ENCODE measurements around the gene PLCB1.

PLCB1 gene

DNA sequence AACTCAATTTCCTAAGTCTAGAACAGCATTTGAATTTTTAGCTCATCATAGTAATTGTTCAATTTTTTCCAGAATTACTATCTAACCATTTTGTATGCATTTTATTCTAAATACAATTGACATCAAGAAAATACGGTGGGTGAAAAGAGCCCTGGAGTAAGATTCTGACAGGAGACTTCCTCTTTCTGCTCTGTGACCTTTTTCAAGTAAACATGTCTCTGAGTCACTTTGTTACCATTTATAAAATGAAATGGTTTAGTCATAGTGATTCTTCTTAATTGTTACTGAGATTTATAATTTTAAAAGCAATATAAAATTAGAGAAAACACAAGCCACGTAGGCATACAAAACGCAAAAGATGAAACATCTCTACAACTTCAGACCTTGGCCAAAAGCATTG, 80.2 kb downstream of the PLCB1 start:
- no peak for DNase-seq (ENCODE audit: low spot score)

DNA sequence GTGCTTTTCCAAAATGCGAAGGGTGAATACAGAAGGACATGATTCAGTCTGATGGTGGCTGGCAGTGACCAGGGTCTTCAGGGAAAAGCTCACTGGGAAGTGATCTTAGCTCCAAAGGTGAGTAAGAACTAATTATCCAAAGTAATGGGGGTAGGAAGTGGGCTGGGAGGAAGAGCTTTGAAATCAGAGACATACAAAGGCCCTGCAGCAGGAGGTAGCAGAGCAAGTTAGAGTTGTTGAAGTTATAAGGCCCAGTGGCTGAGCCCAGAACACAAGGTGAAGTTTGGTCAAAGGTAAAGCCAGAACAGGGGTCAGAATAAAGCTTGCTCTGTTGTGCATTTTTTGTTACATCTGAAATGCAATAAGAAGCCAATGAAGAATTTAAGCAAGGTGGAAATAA, 81.2 kb downstream of the PLCB1 start:
- DNase-seq (ENCODE audit: low spot score), result no peak

DNA sequence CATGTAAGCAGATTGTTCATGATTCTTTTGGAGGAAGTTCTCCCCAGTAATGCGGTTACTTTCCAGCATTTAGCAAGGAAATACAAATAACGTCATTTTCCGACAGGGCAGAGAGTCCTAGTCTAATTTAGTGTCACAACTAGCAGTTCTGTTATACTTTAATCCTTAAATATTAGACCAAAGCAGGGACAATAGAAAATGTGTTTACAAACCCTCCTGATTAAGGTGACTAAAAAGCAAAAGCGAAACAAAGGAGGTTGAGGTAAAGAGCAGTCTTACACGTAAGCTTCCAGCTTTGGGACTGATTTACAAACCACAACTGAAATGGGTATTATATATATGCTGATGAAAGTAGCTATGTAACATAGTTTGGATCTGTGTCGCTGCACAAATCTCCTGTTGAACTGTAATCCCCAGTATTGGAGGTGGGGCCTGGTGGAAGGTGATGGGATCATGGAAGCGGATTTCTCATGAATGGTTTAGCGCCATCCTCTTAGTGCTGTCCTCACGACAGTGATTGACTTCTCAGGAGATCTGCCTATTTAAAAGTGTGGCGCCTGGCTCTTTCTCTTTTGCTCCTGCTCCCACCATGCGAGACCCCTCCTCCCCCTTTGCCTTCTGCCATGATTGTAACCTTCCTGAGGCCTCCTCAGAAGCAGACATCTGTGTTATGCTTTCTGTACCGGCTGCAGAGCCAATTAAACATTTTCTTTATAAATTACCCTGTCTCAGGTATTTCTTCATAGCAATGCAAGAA, 81.9 kb downstream of the PLCB1 start:
- DNase-seq (ENCODE audit: low spot score), result no peak

DNA sequence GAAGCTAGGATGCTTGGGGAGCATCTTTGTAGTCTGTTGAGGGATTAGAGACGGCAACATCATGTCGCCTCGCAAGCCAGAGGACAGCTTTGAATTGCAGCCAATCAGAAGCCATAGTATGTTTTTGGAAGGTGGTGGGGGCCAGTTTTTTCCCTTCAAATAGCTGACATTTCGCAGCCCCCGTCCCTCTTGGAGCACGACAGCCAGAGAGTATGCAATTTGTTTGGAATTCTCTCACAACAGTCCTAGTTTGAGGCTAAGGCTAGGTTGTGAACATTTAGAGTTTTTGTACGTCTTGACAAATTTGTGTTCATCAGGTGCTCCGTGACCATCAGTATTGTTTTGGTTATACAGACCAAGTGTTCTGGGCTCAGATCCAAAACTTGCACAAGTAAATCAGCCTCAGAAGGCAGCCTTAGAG, 83.3 kb downstream of the PLCB1 start:
- DNase-seq (ENCODE audit: low spot score), result no peak

DNA sequence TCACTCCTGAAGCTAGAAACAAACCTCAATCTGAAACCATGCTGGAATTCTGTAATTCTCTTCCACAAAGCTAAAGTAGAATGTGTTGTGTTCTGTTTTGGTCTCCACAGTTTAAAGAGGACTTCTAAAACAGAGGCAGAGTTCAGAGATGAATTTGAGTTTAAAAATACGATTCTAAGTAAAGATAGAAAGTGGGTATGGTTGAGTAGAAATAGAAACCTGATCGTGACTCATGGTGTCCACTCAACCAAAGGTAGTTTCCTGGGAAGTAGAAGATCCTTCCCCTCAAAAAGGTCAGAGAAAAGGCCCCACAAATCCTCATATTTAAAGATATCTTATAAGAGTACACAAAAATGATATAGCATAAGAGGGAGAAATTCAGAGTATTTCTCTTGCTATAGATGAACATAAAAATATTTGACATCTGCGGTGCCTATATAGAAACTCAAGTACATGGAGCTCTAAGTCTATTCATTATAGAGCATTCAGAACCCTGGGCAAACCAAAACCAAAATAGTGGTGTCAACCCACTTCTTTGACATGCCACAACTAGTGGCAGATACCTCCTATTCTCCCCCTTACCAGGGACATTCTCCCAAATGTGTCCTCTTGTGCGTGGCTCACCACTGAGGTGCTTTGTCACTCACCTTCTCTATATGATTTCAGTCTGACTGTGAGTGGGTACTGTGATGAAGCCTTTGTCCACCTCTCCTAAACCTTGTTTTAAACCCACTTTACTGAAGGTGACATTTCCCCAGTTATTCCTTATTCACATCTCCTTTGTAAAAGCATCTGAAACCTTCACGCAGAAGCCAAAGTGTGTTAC, 84.5 kb downstream of the PLCB1 start:
- no peak for DNase-seq (ENCODE audit: low spot score)

DNA sequence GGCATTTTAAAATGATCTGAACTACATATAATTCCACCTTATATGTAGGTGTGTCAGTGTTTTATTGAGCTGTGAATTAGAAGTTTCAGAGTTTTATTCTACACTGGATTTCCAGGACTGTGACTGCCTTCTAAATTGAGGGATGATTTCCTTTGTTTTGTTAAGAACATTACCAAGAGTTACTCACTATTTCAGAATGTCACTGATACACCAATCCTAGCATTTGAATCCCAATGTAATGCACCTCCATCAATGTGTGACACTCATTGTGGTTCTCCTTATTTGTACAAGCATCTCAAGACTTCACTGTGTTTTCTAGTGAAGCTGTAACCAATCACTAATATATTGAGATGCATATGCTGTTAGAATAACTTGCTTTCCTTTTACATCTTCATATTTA, 86.8 kb downstream of the PLCB1 start:
- DNase-seq (ENCODE audit: low spot score), result peak; percentile 64

DNA sequence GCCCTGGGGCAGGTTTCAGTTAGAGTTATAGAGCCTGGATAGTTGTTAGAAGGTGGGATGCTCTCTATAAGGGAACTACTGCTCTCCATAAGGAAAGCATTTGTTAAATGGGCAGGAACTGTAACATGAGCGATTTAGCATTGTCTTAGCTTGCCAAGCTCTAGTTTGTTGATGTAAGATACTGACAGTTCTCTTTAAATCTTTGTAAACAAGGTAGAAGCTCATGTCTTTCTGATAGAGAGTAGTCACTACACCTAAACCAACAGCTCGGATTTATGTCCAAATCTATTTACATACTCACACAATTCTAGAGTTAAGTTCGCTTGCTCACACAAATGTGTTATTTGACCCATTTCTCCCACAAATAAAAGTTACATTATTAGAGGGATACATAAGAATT, 87.3 kb downstream of the PLCB1 start:
- no peak for DNase-seq (ENCODE audit: low spot score)

DNA sequence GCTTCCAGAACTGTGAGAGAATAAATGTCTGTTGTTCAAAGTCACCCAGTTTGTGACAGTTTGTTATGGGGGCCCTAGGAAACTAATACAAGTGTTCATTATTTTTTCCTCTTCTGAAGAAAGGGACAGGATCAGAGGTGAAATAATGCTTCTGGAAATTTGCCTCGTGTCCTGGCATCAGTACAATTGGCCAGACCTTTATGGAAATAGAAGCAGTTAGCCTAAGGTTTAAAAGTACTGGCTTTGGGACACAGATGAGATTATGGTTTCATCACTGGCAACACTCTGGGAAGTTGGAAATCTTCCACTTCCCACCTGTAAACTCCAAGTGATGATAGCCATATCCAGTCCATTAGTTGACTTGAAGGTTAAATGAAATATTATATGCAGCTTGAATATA, 88.7 kb downstream of the PLCB1 start:
- no peak for DNase-seq (ENCODE audit: low spot score)

DNA sequence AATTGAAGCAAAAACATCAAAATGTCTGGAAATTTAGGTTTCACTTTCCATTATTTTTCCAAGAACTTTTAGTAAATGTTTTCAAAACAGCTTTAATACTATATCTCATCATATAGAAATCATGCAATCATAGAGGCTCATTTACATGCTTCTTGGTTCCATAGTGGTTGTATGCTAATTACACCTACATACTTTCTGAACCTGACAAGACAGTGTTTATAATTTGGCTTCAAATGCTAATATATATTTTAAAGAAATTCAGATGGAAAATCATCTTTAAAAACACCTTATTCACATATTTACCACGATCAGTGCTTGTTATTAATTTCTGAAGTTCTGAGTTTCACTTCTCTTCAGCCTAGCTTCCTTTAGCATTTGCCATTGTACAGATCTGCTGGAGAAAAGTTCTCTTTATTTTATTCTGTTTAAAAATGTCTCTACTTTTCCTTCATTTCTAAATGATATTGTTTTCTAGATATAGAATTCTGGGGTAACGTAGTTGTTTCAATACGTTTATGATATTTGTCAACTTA, 89.9 kb downstream of the PLCB1 start:
- DNase-seq (ENCODE audit: low spot score), result no peak

DNA sequence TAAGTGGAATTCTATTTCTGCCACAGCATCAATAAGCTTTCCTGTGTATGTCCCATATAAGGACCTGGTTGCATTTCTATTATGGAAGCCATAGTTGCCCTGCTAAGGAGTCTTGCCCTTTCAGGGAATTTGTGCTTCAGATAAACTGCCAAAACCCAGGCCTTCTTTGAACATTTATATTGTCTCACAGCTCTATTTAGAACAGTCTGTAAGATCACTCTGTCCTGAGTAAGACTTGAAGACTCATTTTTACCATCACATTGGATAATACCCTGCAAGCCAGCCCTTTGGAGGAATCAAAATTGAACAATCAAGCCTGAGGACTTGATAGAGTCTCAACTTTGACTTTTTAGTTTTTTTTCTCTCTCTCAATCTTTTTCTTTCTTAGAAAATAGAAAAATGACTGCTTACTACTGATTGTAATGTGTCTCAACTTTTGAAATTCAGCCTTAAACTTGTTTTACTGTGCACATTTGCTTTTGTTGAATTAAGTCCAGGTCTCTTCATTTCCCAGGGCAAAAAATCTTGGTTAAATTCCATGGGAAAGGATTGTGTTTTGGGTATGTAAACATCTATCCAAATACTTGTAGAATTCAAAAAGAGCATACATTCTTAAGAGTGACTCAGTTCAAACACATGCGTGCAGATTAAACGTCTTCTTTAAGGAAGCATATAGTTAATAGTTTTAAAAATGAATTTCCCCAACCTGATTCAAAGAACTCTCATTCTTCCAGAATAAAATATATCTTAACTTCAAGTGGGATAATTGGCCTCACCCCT, 91.2 kb downstream of the PLCB1 start:
- DNase-seq (ENCODE audit: low spot score), result no peak

DNA sequence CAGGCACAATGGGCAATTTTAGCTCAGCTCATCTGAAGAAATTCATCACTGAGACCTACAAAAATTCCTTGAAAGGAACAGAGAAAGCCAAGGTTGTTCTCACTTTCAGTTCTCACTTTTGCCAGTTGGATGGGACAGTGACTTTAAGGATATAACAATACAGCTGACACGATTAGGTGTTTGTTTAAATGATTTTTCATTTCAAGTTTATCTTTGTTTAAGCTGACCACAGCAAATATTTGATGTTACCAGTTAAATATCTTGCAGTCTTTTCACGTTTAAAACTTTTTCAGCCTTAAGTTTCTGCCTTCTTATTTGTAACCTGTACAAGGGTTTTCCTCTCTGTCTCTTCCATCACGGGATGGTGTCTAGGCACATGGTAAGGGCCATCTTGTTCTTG, 93.6 kb downstream of the PLCB1 start:
- DNase-seq (ENCODE audit: low spot score), result no peak

DNA sequence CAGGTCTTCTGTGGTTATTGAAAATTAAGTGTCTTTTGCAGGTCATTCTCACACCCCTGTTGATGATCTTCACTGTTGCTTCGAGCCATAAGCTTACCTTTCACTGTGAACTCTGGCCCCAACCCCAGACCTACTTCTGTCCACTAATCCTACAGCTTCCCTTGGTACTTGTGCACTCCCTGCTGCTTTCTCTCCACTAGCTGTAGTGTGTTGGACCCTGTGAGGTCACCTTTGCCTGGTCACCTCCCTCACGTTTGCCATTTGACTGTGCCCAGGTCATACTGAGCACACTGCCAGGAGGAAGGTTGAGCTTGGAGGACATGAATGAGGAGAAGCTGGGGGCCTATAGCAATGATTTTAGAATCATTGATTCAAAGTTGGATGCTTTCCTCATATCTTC, 94.0 kb downstream of the PLCB1 start:
- no peak for DNase-seq (ENCODE audit: low spot score)

DNA sequence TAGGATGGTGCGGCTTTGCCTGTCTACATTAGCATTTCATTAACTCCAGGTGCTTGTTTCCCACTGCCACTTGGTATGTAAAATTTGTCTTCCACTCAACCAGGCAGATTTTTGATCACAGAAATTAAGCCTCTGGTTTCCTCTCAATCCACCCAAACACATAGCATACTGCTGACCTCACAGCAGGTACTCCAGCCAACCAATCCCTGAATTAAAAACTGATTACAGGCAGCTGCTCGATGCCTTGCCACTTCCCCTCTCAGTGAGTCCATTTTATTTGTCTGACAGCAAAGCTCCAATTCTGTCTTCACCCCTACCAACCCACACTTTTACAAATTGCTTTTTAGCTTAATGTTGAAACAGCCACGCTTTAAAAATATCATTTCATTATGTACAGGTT, 95.2 kb downstream of the PLCB1 start:
- DNase-seq (ENCODE audit: low spot score), result no peak

DNA sequence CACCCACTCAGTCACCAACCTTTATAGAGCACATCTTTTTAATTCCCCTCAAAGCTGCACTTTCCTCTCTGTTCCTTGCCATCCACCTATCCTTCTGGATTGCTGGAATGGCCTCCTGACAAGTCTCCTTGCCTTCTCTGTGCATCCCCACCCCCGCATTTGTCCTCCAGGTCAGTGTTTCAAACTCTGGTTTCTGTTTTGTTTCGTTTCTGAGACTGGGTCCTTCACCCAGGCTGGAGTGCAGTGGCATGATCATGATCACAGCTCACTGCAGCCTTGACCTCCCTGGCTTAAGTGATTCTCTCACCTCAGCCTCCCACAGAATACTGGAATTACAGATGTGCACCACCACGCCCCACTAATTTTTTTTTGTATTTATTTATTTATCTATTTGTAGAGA, 96.2 kb downstream of the PLCB1 start:
- no peak for DNase-seq (ENCODE audit: low spot score)

DNA sequence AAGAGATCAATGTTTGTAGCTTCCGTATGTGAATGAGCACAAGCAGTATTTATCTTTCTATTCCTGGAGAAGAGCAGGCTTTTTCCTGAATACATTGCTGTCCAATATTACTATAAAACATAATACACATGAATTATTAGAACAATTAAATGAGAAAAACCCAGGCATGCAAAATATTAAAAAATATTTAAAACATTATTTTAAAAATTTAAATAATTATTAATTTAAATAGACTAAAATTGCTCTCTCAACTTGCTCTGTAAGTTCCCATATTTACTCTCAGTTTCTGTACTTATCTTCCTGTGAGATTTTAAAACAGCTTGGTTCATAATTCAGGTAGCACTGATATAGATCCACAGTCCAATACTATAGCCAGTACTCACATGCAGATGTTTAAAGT, 97.0 kb downstream of the PLCB1 start:
- DNase-seq (ENCODE audit: low spot score), result no peak

DNA sequence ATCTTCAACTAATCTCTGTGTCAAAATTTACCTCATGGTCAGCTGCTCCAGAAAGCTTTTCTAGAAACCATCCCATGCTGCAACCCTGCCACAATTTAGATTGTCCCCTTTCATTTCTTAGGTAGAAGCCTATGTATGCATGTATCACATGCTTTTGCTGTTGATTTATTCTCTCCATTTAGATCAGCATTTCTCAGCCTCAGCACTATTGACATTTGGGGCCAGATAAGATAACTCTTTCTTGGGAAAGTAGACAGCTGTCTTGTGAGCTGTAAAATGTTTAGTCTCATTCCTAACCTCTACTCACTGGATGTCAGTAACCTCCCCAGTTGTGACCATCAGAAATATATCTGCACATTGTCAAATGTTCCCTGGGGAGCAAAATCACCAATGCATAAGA, 99.0 kb downstream of the PLCB1 start:
- no peak for DNase-seq (ENCODE audit: low spot score)

DNA sequence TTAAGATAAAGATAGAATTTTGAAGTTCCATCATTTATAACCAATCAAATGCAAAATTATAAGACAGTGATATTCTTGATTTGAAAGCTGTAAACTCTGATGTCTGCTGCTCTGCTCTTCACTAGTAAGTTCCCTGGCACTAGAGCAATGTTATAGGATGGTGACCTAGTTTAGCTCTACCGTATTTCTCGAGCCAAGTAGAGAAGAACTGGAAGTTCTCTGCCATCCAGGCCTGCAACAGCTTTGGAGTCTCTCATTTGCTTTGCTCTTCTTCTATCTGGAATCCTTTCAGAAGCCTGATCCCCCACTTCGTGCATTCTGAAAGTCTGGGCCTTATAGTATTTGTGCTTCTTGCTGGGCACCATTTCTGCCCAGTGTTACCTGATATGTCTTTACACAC, 100.3 kb downstream of the PLCB1 start:
- DNase-seq (ENCODE audit: low spot score), result no peak

DNA sequence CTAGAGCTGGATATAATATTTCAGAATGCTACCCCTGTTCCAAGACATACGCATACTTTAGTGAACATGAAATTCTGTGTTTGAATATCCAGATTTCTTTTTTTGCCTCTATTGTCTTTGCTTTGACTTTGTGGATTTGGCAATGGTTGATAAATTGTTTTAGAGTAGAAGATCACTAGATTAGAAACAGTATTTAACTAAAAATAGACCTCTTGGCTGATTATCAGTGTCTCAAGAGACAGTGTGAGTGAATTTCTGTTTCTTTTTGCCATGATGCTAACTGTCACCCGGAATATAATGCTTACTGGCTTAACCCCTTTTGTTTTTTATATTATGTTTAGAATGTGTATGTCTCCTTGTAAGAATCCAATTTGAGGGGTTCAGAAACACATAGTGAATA, 102.5 kb downstream of the PLCB1 start:
- no peak for DNase-seq (ENCODE audit: low spot score)

DNA sequence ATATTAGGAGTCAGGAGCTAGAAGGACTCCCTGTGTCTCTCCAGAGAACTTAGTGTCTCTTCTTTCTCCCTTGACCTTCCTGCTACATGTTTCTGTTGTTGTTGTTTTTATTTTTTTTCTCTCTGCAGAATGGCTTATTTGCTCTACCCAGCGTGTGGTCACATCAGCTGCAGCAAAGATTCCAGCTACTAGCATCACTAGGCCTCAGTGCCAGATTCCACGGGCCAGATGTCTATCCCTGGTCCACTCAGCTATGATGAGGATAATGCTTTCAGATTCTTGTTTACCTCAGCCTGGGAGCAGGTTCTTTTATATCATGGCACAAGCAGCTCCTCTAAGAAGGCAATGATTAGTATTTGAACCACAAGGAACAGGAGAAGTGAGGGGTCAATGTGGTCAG, 110.0 kb downstream of the PLCB1 start:
- DNase-seq (ENCODE audit: low spot score), result no peak

DNA sequence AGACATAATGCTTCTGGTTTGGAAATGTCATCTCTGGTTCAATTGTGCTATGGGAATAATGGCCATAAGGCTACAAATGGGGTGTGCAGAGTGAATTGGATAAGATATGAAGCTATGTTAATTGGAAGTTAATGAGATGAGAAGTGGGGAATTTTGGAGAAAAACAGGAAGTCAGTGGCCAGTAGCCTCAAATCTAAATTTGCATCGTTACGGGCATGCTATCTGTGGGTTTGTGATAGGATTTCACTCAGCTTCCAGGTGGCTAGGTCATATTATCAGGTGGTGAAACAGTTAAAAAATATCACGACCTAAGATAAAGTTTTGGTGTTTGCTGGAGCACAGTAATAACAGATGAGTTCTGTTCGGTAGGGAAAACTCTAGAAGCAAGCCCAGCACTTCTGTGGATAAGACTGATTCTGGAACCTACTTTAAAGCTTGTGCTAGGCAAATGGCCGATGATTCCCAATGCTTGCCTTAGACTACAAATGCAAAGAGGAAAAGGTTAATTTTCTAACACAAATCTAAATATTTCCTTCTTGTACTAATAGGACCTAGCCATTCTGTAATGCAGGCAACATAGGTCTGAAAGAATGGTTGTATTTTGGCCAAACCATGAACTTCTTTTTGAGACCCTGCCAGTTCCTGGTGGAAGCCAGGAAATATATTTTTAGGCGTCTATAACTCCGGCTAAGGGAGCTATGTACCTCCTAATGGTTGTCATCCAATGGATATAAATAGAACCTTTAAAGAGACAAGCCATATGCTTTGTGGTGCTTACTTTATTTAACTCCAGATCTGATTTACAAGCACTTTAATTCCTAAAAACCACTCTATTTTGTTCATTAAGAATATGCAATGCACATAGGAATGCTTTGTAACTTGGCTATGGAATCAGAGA, 111.0 kb downstream of the PLCB1 start:
- DNase-seq (ENCODE audit: low spot score), result no peak

DNA sequence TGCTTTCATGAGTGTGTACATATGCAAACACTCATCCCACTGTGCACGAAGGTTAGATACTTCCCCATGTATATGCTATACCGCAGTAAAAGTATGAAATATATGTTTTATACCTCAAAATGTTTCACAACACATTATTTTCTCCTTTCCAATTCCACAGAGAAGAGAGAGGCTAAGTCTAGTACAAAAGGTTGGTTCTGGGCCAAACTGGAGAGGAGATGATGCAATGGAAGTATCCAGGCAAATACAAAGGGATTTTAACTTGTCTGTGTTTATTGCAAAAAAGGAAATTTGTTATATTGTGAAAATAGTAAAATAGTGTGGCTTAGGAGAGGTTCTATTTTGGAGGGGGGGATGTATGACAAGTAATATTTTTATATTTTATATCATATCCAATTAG, 112.6 kb downstream of the PLCB1 start:
- no peak for DNase-seq (ENCODE audit: low spot score)

DNA sequence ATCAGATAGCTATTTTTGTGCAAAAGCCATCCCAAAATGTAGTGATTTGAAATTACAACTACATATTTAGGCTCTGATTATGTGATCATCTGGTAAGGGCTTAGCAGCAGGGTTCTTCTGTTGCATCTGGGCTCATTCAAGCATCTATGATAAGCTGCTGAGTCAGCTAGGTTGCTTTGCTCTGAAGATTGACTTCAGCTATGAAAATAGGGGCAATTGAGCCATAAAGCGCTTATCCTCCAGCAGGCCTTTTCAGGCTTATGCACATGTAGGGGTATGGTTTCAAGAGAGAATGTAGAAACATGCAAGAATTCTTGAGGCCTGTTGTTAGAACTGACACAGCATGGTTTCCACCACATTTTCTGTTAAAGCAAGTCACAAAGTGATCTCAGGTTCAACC, 114.1 kb downstream of the PLCB1 start:
- no peak for DNase-seq (ENCODE audit: low spot score)

All from kidney tubule cell (primary cell).